Activated naive CD4-positive, alpha-beta T cell treated with anti-CD3 and anti-CD28 coated beads for 36 hours (primary cell): ENCODE results near the gene LUZP1. TPM values are rescaled to one million over a fixed set of nuclear protein-coding genes. Genes with fewer than 3 reads are reported as not detected.

Experiments used
- microRNA-seq: library from miRNA; unstranded; fragments of <30 nt; microRNA quantifications from one replicate; pipeline ENCODE4 v1.2.0, GENCODE V29; 2022; ENCODE audit warnings: borderline microRNAs expressed, borderline replicate concordance
- total RNA-seq, 2 experiments: library from RNA; stranded (reverse); gene quantifications; one replicate each; pipeline ENCODE4 v1.2.3, GENCODE V29; 2021

The LUZP1 gene
- total RNA-seq, 2 experiments from 2014 or later = 12.6 to 13.7 TPM

Small RNA genes within 50 kb of the gene (microRNA-seq; reads per million reads assigned to microRNA genes)
- 2.2 reads per million for gene MIR3115
- not detected for gene MIR4419A

Other genes starting within 250 kb of the LUZP1 start
- gene LACTBL1, start 196.0 kb downstream of the LUZP1 start, total RNA-seq = not detected
- gene TEX46, start 153.0 kb downstream of the LUZP1 start, total RNA-seq = not detected
- 10 to 100 TPM; 59.7 to 62.6 TPM for gene KDM1A, start 149.4 kb downstream of the LUZP1 start, total RNA-seq
- not detected for gene HTR1D, start 48.6 kb upstream of the LUZP1 start, total RNA-seq
- 100 to 1,000 TPM; 203 to 208 TPM for gene HNRNPR, start 175.4 kb upstream of the LUZP1 start, total RNA-seq
- gene ZNF436, start 201.0 kb upstream of the LUZP1 start, total RNA-seq = 1 to 10 TPM; 3.3 to 3.5 TPM